Endothelial cell of hepatic sinusoid (primary cell): ENCODE measurements around the gene SEMA3A.
"Not testable (repeated sequence)": the region's sequence is repeated elsewhere in the genome, so short reads cannot be mapped to it uniquely, and the experiment has no call there.

Experiments used
- in situ Hi-C: cut with HindIII; loops from 2 replicates; pipeline ENCODE4 v1.10.0; 2017; ENCODE audit warnings: low sequenced_read_pairs

The SEMA3A gene

GRCh38 chr7:84076219-84076618, 118.4 kb downstream of the SEMA3A start:
- in situ Hi-C loops: no loop called here

GRCh38 chr7:84073186-84073875, 121.3 kb downstream of the SEMA3A start:
- in situ Hi-C loops: no loop called here

- in situ Hi-C loops: no loop called here
Measured at GRCh38 chr7:84070770-84071169, 123.8 kb downstream of the SEMA3A start.

GRCh38 chr7:84069999-84070500, 124.5 kb downstream of the SEMA3A start:
- in situ Hi-C loops: no loop called here

DNA sequence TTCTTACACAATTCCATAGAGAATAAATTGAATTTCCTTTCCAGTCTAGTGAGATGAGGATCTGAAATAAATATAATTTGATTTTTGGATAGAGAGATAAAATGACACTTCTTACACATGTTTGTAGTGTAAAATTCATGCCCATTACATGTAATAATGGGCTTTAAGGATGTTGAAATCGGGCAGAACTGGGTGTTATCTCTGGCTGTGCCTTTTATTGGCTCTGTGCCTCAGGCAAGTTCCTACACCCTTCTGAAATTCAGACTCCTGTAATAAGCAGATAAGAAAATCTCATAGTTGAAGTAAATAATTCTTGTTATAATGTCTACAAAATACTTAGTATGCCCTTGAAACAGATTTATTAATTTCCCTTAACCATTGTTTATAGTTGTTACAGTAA, 125.6 kb downstream of the SEMA3A start:
- in situ Hi-C loops: no loop called here

- in situ Hi-C loops: not testable (repeated sequence)
Measured at GRCh38 chr7:84062489-84062901, 132.1 kb downstream of the SEMA3A start.

DNA sequence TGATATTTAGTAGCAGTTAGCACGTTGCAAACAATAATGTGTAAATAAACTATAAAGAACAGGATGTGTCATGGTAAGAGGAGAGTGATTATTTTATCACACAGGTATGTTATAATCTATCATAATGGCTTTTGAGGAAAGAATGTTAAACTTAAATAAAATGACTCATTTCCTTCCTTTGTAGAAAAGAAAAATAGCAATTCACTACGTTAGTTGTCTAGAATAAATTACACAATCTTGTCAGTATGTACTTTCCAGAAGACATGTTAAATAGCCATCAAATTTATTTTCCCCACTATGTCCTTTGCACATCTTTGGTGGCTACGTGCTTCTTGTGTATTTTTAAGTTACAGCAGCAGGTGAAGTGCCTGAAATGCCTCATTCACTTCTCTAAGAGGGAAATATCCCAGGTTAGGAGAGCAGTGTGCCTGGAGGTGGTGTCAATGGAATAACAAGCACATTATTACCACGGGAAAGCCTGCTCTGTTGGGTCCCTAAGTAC, 133.8 kb downstream of the SEMA3A start:
- in situ Hi-C loops: no loop called here

DNA sequence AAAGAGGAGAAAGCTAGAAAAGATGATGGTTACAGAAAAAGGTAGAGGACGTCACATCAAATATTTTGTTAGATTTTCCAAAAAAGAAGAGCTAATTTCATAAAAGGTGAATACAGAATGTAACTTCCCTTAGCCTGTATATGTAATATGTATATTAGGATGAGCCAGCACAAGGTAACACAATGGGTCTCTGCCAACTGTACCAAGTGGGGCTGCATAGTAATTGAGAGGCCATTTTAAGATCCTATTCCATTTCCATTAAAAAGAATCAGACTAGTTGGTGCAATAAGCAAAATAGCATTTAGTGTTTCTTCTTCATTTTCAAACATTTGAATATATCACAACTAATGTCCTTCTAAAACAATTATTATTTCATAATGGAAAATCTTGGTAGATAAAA, 134.6 kb downstream of the SEMA3A start:
- in situ Hi-C loops: no loop called here

- in situ Hi-C loops: no loop called here
Measured at GRCh38 chr7:84058311-84059076, 136.1 kb downstream of the SEMA3A start.

DNA sequence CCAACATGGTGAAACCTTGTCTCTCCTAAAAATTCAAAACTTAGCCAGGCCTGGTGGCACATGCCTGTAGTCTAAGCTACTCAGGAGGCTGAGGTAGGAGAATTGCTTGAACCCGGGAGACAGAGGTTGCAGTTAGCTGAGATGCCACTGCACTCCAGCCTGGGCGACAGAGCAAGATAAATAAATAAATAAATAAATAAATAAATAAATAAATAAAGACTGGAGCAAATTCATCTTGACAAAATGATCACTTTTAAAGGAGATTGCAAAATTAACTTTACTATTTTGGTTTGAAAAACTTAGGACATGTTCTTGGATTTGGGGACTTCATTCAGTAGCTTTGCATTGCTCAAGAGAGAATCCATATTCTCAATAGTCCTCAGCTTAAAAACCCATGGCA, 137.0 kb downstream of the SEMA3A start:
- in situ Hi-C loops: no loop called here

GRCh38 chr7:84055904-84056605, 138.5 kb downstream of the SEMA3A start:
- in situ Hi-C loops: no loop called here

GRCh38 chr7:84055199-84055598, 139.4 kb downstream of the SEMA3A start:
- in situ Hi-C loops: not testable (repeated sequence)

GRCh38 chr7:84049071-84049836, 145.3 kb downstream of the SEMA3A start:
- in situ Hi-C loops: no loop called here

GRCh38 chr7:84047085-84047484, 147.5 kb downstream of the SEMA3A start:
- in situ Hi-C loops: no loop called here

GRCh38 chr7:84044834-84045233, 149.8 kb downstream of the SEMA3A start:
- in situ Hi-C loops: no loop called here

- in situ Hi-C loops: no loop called here
Measured at GRCh38 chr7:84043661-84044191, 150.9 kb downstream of the SEMA3A start.

GRCh38 chr7:84042110-84042539, 152.5 kb downstream of the SEMA3A start:
- in situ Hi-C loops: no loop called here

GRCh38 chr7:84041649-84042048, 152.9 kb downstream of the SEMA3A start:
- in situ Hi-C loops: no loop called here

DNA sequence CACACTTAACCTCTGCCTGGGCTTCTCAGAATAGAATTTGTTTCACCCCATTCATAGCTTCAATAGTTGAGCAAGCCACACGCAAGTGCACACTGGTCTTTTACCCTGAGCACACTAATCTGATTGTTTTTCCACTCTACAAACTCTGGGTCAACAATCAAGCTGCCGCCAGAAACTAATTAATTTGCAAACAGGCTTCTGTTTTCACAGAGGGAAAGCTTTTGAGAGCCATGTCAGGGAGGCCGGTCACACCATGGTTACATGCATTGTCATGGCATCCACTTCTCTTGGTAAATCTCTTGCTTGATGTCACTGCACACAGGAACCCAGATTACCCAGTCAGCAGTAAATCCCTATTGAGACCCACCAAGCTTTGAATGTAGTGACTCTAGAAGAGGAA, 154.2 kb downstream of the SEMA3A start:
- in situ Hi-C loops: no loop called here

DNA sequence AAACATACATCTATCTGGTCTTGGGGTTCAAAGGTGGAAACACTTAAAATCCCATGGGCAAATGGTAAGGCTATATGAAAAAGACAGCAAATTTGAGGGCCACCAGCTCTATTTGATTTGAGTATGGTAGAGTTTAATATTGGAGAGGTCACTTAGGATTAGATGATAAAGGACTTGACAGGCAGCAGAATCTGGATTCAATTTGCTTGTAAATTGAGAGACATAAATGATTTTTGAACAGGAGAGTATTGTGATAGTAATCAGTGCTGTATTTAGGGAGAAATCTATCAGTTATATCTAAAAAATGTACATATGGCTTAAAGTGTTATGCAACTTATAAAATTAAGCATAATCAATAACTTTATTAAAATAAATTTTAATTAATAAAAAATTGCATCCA, 155.2 kb downstream of the SEMA3A start:
- in situ Hi-C loops: no loop called here
